Gastroesophageal sphincter (tissue), 3 donors: ENCODE results near the gene ITCH.

Experiments
- CTCF ChIP-seq, 4 experiments: fragments of 200-600 bp in 2 of 4; fragments of 450-650 bp in 2 of 4; sonication (generic) in 1 of 4; IDR thresholded peaks; one replicate each; pipeline ENCODE4 v1.5.1; 2017 to 2019; ENCODE audit warnings: antibody characterized with exemption in 4 of 4, mild to moderate bottlenecking in 2 of 4, moderate library complexity in 2 of 4
- POLR2A ChIP-seq, 2 donors: fragments of 450-650 bp; IDR thresholded peaks; one replicate each; pipeline ENCODE4 v1.6.1; 2017; ENCODE audit warnings: antibody characterized with exemption in 2 of 2, mild to moderate bottlenecking in 2 of 2, moderate library complexity in 1 of 2

DNA sequence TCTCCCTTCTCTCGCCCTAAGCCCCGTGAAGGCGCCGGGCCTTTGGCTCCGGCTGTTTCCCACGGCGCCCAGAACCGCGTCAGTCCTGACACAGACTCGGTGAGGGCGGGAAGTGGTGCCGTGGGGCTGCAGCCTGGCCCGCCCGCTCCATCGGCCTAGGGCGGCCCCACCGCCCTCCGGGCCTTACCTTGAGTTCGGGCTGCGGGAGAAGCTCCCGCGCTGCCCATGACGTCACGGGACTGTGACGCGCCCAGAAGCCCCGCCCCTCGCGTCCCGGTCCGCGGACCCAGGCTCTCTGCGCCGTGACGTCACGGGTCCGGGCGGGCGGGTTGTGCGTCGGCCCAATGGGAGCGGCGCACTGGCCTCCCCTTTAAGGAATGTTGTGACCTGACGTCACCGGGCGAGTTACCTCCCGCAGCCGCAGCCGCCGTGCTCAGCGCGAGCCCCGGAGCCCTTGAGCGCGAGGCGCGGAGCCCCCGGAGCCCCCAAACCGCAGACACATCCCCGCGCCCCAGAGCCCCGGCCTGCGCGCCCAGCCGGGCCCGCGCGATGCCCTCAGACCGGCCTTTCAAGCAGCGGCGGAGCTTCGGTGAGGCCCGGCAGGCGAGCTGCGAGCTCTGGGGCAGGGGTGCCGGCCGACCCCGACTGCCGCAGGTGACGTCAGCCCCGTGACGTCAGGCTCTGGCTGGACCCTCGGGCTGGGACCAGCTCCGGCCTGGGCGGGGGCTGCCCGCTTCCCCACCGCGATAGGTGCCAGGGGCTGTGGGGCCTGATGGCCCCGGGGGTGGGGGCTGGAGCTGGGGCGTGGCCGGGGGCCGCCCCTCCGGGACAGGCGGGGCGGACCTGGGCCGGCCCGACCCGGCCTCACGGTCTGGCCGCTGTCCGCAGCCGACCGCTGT, 195.5 kb downstream of the ITCH start, which contains the start of gene MAP1LC3A:
- TF ChIP-seq CTCF (IDR thresholded peaks at IDR 0.05) = peak in 1 of 4 experiments; percentile 6
- peak; percentile 78 to 84 for TF ChIP-seq POLR2A (IDR thresholded peaks at IDR 0.05)
